ENCODE data around the gene ENPP3.

DNA sequence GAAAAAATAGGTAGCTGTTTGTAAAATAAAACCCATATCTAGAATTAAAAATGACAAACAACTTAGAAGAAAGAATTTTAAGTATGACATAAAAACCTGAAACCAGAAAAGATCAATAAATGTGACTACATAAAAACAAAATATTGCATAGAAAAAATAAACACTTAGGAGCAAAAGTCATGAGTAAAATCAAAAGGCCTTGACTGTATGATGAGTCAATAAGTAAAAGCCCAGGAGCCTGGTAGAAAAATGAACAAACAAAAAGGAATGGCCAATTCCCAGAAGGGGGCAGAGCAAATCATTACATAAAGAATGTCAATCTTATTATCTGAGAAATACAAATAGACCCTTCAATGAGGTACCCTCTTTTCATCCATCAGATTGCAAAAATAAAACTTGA is 150.0 kb downstream of the ENPP3 start:
- TF ChIP-seq POLR2AphosphoS5 (IDR thresholded peaks at IDR 0.05; ENCODE audit: low read depth, low read length) = no peak
- TF ChIP-seq POLR2A (IDR thresholded peaks at IDR 0.05; ENCODE audit: low read depth, low read length) = no peak
